ENCODE data around the gene FAM131B. TPM values are rescaled to one million over a fixed set of nuclear protein-coding genes. Genes with fewer than 3 reads are reported as not detected.
A peak's percentile ranks its signal among the peaks of the same experiment; 100 is the strongest.

FAM131B gene
- total and polyA plus RNA-seq, 9 of the 15 experiments (the other 6 are each of a cell fraction or from before 2014, with no cell fraction given), result 0.03 to 0.04 TPM; not detected in 7

DNA sequence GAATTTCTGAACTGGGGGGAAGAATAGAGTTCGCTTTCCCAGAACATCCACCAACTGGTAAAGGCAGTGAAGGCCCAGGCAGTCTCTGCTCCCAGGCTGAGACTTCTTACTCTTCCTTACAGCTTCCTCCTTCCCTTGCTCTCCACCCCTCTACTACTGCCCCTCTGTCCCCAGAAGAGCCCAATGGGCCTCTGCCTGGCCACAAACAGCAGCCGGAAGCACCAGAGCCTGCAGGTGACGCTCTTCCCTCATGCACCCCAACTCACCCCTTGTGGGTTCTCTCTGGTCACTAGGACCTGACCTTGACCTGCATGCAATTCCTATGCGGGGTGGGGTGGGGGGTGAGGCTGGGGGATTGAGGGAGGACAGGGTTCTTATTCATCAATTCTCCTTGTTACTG lies 16.5 kb downstream of the FAM131B start (continued):
- TF ChIP-seq CTCF (IDR thresholded peaks at IDR 0.05 in 2 of 3, conservative IDR thresholded peaks at IDR 0.05 in 1 of 3; ENCODE audit: insufficient read depth in 2 of 3, low read depth in 1 of 3, low read length in 3 of 3), result peak in 2 of 3 experiments; percentile 62 to 77; a peak in 4 of 6 replicates
- TF ChIP-seq ZNF75A (CRISPR knock-in tag; IDR thresholded peaks at IDR 0.05), result no peak
- no peak for TF ChIP-seq XRCC4 (IDR thresholded peaks at IDR 0.05; ENCODE audit: extremely low read depth, insufficient read depth, insufficient read length)
- TF ChIP-seq THAP12 (CRISPR knock-in tag; IDR thresholded peaks at IDR 0.05), result no peak
- no peak for TF ChIP-seq ZNF217 (CRISPR knock-in tag; IDR thresholded peaks at IDR 0.05)
- no peak for TF ChIP-seq NR4A1 (CRISPR knock-in tag; IDR thresholded peaks at IDR 0.05)
- TF ChIP-seq NR4A1 (tag; IDR thresholded peaks at IDR 0.05), result no peak
- no peak for TF ChIP-seq MTA1 (IDR thresholded peaks at IDR 0.05; ENCODE audit: borderline replicate concordance)
- no peak for TF ChIP-seq CCNT2 (IDR thresholded peaks at IDR 0.05; ENCODE audit: borderline replicate concordance, extremely low read depth, insufficient read length, low read depth, low read length)
- TF ChIP-seq, protein P1, sequence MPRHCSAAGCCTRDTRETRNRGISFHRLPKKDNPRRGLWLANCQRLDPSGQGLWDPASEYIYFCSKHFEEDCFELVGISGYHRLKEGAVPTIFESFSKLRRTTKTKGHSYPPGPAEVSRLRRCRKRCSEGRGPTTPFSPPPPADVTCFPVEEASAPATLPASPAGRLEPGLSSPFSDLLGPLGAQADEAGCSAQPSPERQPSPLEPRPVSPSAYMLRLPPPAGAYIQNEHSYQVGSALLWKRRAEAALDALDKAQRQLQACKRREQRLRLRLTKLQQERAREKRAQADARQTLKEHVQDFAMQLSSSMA (CRISPR knock-in tag; IDR thresholded peaks at IDR 0.05), result no peak
- peak; percentile 32 to 62; a peak in 3 of 4 replicates for TF ChIP-seq RAD21 (CRISPR knock-in tag; conservative IDR thresholded peaks at IDR 0.05 in 1 of 2, IDR thresholded peaks at IDR 0.05 in 1 of 2)
- TF ChIP-seq NUFIP1 (IDR thresholded peaks at IDR 0.05; ENCODE audit: partially characterized antibody), result no peak
- no peak for TF ChIP-seq POLR2G (IDR thresholded peaks at IDR 0.05; ENCODE audit: low read depth, low read length)
- no peak for TF ChIP-seq POLR3G (IDR thresholded peaks at IDR 0.05; ENCODE audit: extremely low read depth, insufficient read length, insufficient replicate concordance)
- TF ChIP-seq, protein P2, sequence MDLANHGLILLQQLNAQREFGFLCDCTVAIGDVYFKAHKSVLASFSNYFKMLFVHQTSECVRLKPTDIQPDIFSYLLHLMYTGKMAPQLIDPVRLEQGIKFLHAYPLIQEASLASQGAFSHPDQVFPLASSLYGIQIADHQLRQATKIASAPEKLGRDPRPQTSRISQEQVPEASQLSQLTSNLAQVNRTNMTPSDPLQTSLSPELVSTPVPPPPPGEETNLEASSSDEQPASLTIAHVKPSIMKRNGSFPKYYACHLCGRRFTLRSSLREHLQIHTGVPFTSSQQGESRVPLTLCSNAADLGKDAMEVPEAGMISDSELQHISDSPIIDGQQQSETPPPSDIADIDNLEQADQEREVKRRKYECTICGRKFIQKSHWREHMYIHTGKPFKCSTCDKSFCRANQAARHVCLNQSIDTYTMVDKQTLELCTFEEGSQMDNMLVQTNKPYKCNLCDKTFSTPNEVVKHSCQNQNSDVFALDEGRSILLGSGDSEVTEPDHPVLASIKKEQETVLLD (IDR thresholded peaks at IDR 0.05), result no peak
- TF ChIP-seq MNT (conservative IDR thresholded peaks at IDR 0.05), result no peak
- TF ChIP-seq ETV1 (tag; conservative IDR thresholded peaks at IDR 0.05; ENCODE audit: low read depth), result 0 out of 2 replicates have a peak, but pooled peaks have one; percentile 37
- no peak for TF ChIP-seq HDAC8 (tag; IDR thresholded peaks at IDR 0.05)
- TF ChIP-seq ZNF785 (CRISPR knock-in tag; IDR thresholded peaks at IDR 0.05), result no peak
- TF ChIP-seq ESRRA (IDR thresholded peaks at IDR 0.05; ENCODE audit: borderline replicate concordance, low read depth), result peak; percentile 32; the same call in 1 of the 2 replicates
- TF ChIP-seq RFX7 (CRISPR knock-in tag; IDR thresholded peaks at IDR 0.05), result no peak
